Skin epidermis (tissue), 12 donors: ENCODE data around the gene CLCN7.
"Not testable (repeated sequence)": the region's sequence is repeated elsewhere in the genome, so short reads cannot be mapped to it uniquely, and the experiment has no call there.

Source experiments
- H3K27ac ChIP-seq, 21 experiments: fragments of 200-600 bp; sonication (generic) in 11 of 21; one replicate each; pipeline ENCODE4 v1.5.0; 2020; ENCODE audit warnings: mild to moderate bottlenecking in 3 of 21, inconsistent platforms in 2 of 21, moderate library complexity in 2 of 21
- H3K4me3 ChIP-seq, 7 experiments: fragments of 200-600 bp; sonication (generic) in 2 of 7; one replicate each; pipeline ENCODE4 v1.5.0; 2020; ENCODE audit warnings: inconsistent platforms in 2 of 7, mild to moderate bottlenecking in 2 of 7, moderate library complexity in 1 of 7

CLCN7 gene

DNA sequence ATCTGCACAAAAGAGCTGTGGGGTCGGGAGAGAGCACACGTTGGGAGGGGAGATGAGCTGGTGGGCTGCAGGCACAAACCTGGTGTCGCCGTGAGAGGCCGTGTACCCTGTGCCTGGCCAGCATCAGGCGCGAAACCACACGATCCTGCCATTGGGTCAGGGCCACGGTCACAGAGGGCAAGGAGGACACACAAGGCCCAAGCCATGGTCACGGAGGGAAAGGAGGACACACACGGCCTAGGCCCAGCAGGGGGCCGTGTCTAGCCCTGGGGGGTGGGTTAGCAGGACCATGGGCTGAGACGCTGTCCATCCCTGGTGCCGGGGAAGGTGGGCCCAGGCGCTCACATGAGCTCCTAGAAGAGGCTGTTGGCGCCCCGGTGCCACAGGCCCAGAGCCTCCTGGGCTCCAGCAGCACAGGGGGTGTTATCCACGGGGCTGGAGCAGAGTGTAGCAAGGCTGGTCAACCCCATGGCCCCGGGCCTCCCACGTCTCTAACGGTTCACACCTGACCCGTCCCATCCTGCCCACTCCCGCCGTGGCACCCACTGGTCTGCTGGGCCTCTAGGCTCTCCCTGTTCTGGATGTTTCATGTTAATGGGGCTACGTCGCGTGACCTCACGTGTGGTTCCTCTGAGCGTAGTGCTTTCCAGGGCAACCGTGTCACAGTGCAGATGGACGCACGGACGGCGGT, 23.0 kb downstream of the CLCN7 start:
- no peak overlapping the region for H3K4me3 ChIP-seq
- no peak overlapping the region for H3K27ac ChIP-seq

DNA sequence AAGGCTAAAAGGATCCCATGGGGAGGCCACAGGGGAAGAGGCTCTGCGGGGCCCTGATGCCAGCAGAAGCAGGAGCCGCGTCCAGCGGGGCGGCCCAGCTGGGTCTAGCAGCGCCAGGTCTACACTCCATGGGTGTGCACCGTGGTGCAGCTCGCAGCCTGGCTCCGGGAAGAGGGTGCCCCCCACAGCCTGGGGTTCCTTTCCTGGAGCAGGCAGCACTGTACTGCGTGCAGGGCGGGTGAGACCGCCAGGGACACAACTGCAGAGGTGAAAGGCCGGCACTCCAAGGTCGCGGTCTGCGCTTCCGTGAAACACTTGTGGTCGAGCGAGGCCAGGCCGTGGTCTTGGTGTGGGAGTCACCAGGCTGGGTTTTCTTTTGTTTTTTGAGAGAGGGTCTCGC, 24.0 kb downstream of the CLCN7 start:
- Histone ChIP-seq H3K4me3 (no peak overlapping the region), H3K27ac (no peak overlapping the region)

DNA sequence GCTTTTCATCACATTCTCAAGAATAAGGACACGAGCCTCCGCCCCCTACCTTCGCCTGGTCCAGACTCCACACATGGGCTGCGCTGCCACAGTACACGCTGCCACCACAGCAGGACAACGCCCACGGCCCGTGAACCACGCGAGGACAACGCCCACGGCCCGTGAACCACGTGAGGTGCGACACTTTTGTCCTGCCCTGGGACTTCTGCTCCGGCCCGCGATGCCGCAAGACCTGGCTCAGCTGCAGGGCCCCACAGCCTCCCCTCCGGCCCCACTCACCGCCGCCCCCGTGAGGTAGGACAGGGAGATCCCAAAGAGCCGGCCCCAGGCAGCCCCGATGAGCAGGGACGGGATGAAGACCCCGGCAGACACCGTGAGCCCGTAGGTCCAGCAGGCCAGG, 24.6 kb downstream of the CLCN7 start:
- H3K27ac ChIP-seq, result no peak overlapping the region

DNA sequence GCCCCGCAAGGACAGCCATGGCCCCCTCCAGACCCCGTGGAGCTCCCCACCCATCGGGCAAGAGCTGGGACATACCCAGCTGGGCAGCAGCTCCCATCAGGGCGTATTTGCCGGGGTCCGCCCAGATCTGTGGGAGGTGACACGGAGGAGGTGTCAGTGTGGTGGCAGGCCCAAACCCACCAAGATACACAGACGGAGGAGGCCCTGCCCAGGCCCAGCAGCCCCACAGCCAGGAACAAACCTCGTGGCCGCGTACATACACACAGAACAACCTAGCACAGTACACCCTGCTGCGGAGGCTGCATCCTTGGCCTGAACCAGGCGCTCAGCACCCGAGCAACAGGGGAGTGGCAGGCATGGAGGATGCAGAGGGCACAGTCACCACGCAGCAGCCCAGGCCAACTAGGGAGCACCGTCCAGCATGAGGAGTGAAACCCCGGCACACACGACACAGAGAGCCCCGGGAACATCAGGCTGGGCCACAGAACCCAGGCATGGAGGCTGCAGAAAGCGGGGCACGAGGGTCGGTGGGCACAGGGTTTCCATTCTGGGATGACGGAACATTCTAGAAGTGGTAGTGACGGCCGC, 25.5 kb downstream of the CLCN7 start:
- Histone ChIP-seq H3K27ac (no peak overlapping the region), H3K4me3 (no peak overlapping the region)

More for the DNA sequence above, 24.6 kb downstream of the CLCN7 start:
- no peak overlapping the region for H3K4me3 ChIP-seq

DNA sequence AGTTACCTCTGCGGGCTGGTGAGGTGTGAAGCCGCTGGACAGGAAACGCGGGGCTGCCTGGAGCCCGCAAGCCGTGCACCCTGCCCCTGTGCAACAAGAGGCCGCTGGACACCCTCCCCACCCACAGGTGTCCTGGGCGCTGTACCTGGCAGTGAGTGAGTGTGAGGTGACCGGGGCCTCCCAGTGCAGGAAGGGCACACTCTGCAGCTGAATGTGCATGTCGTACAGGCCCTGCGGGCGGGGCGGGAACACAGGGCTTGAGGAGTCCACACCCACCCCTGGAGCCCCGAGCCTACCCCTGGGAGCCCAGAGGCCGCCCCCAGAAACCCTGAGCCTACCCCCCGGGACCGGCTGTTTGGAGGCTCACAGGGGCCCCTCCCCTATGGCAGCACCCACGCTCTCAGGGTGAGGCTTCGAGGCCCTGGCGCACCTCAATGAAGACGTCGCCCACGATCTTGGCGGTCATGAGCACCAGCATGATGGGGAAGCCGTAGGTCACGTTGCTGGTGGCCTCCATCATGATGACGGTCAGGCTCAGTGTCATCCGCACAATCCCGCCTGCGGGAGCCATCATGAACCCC, 26.2 kb downstream of the CLCN7 start:
- no peak overlapping the region for H3K4me3 ChIP-seq
- H3K27ac ChIP-seq, result no peak overlapping the region

DNA sequence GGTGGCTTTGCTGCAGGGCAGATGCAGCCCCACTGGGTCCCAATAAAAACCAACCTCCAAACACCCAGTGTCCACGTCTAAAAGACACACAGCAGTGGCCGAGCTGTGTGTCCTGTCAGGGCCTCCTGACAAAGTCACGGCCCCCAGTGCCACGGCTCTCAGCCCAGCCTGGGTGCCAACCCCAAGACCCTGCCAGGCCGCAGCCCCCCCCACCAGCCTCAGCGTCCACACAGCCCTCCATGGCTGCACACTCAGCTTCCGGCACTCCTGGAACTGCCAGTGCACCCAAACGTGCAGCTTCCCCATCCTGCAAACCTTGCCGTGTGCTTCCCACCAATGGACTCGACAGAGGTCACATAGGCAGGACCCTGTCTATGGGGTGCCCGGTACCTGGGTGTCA, 26.9 kb downstream of the CLCN7 start:
- Histone ChIP-seq H3K27ac (no peak overlapping the region), H3K4me3 (no peak overlapping the region)

DNA sequence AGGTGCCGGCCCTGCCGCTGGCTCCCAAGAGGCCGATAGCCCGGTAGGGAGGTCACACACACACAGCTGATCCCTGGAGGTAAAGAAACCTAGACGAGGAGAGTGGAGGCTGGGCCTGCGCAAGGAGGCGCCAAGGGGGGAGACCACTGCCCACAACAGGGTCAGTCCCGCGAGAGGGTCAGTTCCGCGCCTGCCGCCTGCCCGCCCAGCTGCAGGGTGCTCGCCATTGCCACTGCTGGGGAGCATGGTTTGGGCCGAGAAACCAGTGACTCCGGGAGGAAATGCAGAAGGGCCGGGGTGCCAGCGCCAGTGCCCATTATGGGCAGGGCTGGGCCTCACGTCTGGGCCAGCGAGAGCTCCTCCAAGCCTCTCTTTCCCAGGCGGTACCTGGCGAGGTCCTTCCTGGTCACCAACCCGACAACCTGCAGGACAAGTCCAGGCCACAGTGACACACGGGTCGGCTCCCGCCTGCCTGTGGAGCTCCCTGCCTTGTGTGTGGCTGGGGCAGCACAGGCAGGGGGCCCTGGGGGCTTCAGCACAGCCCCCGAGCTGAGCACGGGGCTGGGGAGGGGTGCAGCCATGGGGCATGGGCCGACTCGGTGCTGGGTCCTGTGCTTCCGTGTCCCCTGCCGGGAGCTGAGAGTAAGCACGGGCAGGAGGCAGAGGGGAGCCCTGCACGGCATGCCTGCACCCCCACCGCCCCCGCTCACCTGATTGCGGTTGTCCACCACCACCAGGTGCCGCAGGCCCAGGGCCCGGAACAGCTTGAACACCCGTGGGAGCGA, 28.3 kb downstream of the CLCN7 start:
- H3K27ac ChIP-seq, result no peak overlapping the region

DNA sequence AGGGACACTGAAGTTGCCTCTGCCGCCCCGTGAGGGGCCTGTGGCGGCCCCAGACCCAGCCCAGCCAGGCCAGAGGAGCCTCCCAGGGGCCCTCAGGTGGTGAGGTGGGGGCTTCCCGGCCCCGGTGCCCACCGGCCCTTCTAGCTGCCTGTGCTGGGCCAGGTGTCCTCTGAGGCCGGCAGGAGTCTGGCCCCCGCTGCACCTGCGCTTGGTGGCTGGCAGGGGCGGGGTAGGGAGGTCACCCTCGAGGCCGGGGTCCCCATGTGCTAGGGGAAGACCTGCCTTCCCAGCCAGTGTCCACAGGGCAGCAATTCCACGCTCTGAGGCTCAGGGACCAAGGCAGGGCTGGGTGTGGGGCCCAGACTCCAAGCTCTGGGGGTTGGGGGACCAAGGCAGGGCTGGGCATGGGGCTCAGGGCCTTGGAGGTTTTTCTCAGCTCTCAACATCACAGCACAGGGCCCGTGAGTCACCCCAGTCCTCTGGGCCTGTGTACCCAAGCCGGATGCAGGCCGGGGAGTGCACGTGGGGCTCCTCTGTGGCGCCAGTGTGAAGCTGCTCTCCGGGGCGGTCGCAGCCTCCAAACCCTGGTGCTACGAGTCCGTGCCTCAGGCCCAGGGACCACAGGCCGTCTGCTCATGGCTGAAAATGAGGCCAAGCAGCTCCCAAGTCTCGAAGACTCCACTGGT, 29.2 kb downstream of the CLCN7 start:
- Histone ChIP-seq H3K27ac (peak overlapping the region in 1 of 21 experiments; percentile 51), H3K4me3 (no peak overlapping the region)

More for the DNA sequence above, 28.3 kb downstream of the CLCN7 start:
- H3K4me3 ChIP-seq, result no peak overlapping the region

DNA sequence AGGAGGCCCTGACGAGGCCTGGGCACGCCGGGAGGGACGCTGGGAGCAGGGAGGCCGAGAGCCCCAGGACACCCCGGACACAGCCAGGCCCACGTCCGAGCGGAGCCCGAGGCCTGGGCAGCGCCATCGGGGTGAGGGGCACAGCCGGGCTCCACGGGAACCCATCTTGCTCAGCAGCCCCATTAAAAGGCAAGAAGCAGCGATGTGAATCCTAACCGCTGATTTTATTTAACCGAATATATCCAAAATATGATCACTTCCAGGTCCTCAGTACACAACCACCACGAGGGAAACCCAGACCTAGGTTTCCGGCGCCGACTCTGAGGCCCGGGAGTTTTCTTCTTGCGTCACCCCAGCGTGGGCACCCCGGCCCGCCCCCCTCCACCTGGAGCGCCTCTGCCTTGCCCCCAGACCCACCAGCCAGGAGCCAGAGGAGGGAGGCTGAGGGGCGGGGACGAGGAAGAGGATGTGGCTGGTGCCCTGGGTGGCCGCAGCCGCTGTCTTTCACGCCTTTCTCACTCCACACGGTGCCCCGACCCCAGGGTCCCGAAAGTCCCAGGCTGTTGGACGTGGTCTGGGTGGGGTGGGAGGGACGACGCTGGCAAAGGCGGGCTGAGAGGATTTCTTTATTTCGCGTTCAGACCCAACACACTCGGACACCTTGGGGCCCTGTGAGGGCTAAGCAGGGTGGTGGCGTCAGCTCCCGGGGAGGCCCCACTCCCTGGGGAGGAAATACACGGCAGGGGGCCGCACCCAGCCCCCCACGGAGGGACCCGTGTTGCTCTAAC, 29.9 kb downstream of the CLCN7 start:
- peak overlapping the region in 1 of 21 experiments; percentile 51 for H3K27ac ChIP-seq
- H3K4me3 ChIP-seq, result no peak overlapping the region

DNA sequence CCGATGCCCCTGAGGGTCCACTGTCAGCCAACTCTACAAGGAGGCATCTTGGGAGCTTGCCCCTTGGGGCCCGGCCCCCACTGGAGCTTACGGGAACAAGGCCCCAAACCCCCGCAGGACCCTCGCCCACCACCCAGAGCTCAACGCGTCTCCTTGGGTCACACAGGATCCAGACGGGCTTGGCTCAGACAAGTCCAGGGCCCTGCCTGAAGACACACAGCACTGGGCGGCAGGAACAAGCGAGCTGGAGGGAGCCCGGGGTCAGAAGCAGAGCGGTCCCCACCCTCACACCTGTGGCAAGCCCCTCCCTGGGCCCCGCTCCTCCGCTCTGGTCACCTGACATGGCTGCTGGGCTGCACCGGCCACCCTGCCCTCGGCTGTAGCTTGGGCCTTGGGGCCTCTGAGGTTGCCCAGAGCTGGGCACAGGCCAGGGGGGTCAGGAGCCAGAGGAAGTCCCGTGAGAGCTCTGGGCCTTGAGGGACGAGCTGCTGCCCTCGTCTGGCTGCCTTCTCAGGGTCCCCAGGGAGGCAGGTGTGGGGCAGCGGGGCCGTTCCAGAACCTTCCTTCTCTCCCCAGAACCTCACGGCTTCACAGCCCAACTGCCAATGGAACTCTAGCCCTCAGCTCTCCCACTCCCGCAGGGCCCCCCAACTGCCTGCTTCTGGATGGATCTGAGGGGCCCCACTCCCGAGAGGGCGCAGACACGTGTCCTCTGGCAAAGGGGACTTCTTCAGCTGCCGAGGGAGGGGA, 30.7 kb downstream of the CLCN7 start, which contains the start of gene CCDC154:
Gene CCDC154, minus strand, starts transcription at position 577 of the 750 bp plus-strand sequence. Its CDS starts 234 bp downstream, at position 343.
- Histone ChIP-seq H3K4me3 (no peak within 1 kb of the TSS), H3K27ac (peak within 1 kb of the TSS in 1 of 21 experiments; percentile 51)

DNA sequence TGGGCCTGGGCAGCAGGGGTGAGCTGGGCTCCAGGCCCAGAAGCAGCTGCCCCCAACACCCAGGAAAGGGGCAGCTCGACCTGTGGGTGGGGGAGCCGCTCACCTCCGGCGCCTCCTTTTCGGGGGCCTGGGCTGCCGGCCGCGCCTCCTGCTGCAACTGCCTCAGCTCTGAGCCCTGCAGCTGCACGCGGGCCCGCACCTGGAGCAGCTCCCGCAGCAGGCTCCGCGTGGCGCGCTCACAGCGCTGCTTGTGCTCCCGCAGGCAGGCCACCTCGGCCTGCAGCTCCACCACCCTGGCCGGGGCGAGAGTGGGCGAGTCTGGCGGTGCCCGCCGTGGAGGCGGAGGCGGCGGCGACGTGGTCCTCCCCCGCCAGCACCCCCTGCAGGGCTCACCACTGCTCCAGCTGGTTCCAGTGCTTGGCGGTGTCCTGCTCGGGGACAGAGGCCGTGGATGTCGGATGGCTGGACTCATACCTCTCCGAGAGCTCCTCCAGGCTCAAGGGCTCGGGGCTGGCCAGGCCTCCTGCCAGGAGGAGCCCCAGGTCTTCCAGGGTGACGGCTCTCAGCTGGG, 31.3 kb downstream of the CLCN7 start:
- H3K27ac ChIP-seq, result no peak overlapping the region
- H3K4me3 ChIP-seq, result no peak overlapping the region

DNA sequence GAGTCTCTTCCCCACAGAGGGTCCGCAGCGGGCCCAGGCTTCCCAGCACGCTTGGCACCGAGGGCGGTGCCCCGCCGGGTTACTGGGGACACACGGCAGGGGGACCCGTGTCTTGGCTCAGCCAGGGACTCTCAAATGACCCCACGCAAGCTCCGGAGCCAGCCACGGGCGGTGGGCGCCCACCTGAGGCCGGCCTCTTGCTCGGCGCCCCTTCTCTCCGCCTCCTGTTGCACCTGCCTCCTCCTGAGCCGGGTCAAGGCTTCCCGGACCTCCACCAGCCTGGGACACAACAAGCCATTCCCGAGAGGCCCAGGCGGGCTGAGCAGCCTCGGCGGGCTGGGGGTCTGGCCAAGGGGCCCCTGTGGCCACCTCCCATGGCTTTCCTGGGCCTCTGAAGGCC, 32.1 kb downstream of the CLCN7 start:
- Histone ChIP-seq H3K4me3 (no peak overlapping the region), H3K27ac (no peak overlapping the region)

DNA sequence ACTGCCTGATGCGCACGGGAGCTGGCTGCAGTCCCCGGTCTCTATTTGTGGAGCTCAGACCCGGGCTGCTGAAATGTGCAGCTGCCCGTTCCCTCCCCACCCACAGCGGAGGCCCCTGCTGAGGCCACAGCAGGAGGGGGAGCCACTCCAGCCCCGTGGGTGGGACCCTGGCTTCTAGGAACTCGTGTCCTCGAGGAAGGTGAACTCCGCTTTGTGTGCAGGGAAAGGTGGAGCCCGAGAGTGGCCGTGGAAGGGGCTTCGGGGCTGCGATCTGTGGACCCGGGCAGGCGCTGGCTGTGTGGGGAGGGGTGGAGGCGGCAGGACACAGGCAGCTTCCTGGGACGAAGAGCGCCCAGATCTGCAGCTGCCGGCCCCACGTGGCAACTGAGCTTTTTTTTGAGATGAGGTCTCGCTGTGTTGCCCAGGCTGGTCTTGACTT, 33.4 kb downstream of the CLCN7 start:
- no peak overlapping the region for H3K27ac ChIP-seq

DNA sequence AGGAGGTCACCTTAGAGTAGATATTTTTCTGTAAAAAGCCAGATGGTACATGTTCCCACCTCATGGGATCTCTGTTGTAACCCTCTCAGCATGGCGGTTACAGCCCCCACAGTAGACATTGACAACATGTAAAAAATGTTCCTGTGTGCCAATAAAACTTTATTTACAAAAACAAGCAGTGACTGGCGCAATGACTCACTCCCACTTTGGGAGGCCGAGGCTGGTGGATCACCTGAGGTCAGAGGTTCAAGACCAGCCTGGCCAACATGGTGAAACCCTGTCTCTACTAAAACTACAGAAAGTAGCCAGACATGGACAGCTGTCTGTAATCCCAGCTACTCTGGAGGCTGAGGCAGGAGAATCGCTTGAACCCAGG, 35.1 kb downstream of the CLCN7 start:
- not testable (repeated sequence) for H3K27ac ChIP-seq, H3K4me3 ChIP-seq

More for the DNA sequence above, 33.4 kb downstream of the CLCN7 start:
- H3K4me3 ChIP-seq, result no peak overlapping the region

DNA sequence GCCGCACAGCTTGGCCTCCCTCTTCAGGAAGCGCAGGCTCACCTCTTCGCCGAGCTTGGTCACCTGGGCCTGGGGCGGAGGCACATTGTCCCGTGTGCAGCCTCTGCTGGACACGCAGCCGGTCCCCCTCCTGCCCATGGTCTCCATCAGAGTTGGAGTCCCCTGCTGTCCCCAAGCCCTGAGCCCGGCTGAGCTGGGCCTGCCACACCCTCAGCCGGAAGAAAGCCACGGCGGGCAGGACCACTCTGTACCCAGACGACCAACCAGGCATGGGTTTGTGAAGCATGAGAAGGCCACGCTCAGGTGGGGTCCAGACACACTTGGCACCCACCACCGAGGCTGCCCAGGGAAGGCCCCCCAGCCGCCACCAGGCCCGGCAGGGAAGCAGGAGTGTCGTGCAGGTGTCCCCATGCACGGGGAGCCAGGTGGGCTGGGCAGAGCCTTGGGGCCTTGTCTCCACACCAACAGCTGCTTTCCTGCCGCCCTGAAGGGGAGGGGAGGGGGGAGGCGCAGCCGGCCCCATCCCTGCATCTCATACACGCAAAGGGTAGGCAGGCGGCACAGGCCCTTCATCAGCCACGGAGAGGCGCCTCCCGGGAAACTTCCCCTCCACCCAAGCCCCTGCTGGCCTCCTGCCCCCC, 35.6 kb downstream of the CLCN7 start:
- no peak overlapping the region for H3K27ac ChIP-seq
- no peak overlapping the region for H3K4me3 ChIP-seq

DNA sequence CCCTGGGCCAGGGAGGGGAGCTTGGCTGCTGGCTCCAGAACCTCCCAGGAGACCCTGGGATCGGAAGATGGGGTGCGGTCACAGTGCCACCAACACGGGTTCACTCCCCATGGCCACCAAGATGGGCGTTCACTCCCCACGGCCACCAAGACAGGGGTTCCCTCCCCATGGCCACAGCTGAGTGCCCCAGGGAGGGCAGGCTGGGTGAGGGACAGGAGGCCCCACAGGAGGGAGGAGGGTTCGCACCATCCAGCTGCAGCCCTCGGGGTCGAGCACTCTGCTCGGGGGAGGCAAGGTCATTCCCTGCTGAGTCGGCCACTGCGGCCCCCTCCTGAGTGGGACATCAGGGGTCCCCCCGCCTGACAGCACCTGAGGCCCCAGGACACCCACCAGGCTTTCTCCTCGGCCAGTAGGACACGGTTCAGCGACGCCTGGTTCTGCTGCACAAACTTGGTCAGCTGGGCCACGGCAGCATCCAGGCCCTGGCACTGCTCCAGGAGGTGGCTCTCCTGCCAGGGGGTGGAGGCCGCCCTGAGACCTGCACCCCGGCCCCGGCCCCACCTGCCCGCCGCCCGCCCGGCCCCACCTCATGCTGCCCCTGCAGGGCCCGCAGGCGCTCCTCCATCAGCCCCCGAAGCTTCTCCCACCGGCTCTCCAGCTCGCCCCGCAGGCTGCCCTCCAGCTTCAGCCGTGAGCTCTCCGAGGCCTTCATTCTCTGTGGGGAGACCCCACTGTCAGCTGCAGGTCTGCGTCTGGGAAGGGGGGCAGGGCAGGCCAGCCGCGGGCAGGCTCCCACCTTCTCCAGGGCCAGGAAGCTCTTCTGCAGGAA, 36.4 kb downstream of the CLCN7 start:
- no peak overlapping the region for H3K27ac ChIP-seq
- H3K4me3 ChIP-seq, result no peak overlapping the region

DNA sequence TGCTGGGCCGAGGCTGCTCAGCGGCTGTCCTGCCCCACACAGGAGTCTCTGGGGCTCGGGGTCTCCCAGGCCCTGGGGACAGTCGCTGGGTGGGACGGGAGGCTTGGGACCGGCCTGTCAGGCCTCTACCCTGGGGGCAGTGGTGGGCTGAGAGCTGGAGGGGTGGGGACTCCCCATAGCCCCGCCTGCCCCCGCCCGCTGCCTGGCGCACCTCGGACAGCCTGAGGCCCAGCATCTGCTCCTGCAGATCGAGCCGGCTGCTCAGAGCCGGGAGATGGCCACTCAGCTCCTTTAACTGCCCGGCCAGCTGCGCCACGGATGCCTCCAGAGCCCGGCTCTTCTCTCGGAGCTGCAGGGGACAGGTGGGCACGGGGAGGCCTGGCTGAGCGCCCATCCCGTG, 37.2 kb downstream of the CLCN7 start:
- H3K4me3 ChIP-seq, result no peak overlapping the region
- H3K27ac ChIP-seq, result no peak overlapping the region
